Astrocyte (in vitro differentiated cells and primary cell): Measurements from ENCODE around the gene CSRNP2.

Source experiments
- CTCF ChIP-seq: IDR thresholded peaks from 2 replicates; pipeline ENCODE4 v1.5.1; 2011; ENCODE audit warnings: low read depth, mild to moderate bottlenecking, inconsistent platforms, low read length, moderate library complexity; ENCODE audit not compliant: insufficient read depth
- EZH2 ChIP-seq: IDR thresholded peaks from 2 replicates; pipeline ENCODE4 v1.6.1; 2012; ENCODE audit warnings: mild to moderate bottlenecking, low read length, inconsistent platforms; ENCODE audit not compliant: insufficient read depth

- TF ChIP-seq CTCF (no peak), EZH2 (no peak)
Observed at GRCh38 chr12:51019927-51020326, 63.5 kb downstream of the CSRNP2 start.
